Activated CD8-positive, alpha-beta memory T cell treated with anti-CD3 and anti-CD28 coated beads, Interleukin-2, amount 50 U/mL, for 24 hours (primary cell): ENCODE measurements around the gene LRRC51.

Source experiments
- DNase-seq: peaks from one replicate; pipeline ENCODE4 v3.0.0-alpha.2; 2020; ENCODE audit errors: extremely low read depth

The LRRC51 gene

GRCh38 chr11:72080326-72081183 is at the start of gene LRRC51, which contains the start of gene NUMA1:
Gene LRRC51 (plus strand): TSS chr11:72080850. CDS start chr11:72089084, 8,234 bp downstream.
Gene NUMA1 (minus strand): TSS chr11:72080542. CDS start chr11:72035943, 44,599 bp downstream.
- peak; percentile 98 for DNase-seq

GRCh38 chr11:72036687-72037086 is 44.0 kb upstream of the LRRC51 start:
- no peak for DNase-seq

- DNase-seq: no peak
Observed at GRCh38 chr11:72037554-72038311, 42.9 kb upstream of the LRRC51 start.

GRCh38 chr11:72038491-72038890 is 42.2 kb upstream of the LRRC51 start:
- DNase-seq: no peak

- no peak for DNase-seq
Observed at GRCh38 chr11:72039031-72039855, 41.4 kb upstream of the LRRC51 start.

- DNase-seq: no peak
Observed at GRCh38 chr11:72039856-72040401, 40.7 kb upstream of the LRRC51 start.

GRCh38 chr11:72040491-72041363 is 39.9 kb upstream of the LRRC51 start:
- peak; percentile 35 for DNase-seq

- no peak for DNase-seq
Observed at GRCh38 chr11:72041364-72042063, 39.1 kb upstream of the LRRC51 start.

- DNase-seq: no peak
Observed at GRCh38 chr11:72042064-72042745, 38.4 kb upstream of the LRRC51 start.

GRCh38 chr11:72045849-72046248 is 34.8 kb upstream of the LRRC51 start:
- no peak for DNase-seq

- no peak for DNase-seq
Observed at GRCh38 chr11:72048766-72049460, 31.7 kb upstream of the LRRC51 start.

GRCh38 chr11:72058416-72059034 is 22.1 kb upstream of the LRRC51 start:
- DNase-seq: no peak

GRCh38 chr11:72061739-72062396 is 18.8 kb upstream of the LRRC51 start:
- DNase-seq: no peak

- DNase-seq: no peak
Observed at GRCh38 chr11:72066855-72067254, 13.8 kb upstream of the LRRC51 start.

GRCh38 chr11:72067266-72067665 is 13.4 kb upstream of the LRRC51 start:
- no peak for DNase-seq

- no peak for DNase-seq
Observed at GRCh38 chr11:72067676-72068075, 13.0 kb upstream of the LRRC51 start.

- DNase-seq: no peak
Observed at GRCh38 chr11:72069200-72069599, 11.4 kb upstream of the LRRC51 start.

- no peak for DNase-seq
Observed at GRCh38 chr11:72069787-72070251, 10.8 kb upstream of the LRRC51 start.
